ENCODE data around the gene STIM2.

STIM2 gene

GRCh38 chr4:26837993-26838842, 22.4 kb upstream of the STIM2 start:
- no peak for DNase-seq

GRCh38 chr4:26839016-26839415, 21.6 kb upstream of the STIM2 start:
- no peak for DNase-seq

- DNase-seq: no peak
Observed at GRCh38 chr4:26839534-26839951, 21.1 kb upstream of the STIM2 start.

- no peak for DNase-seq
Observed at GRCh38 chr4:26840786-26841185, 19.9 kb upstream of the STIM2 start.

GRCh38 chr4:26842911-26843310, 17.7 kb upstream of the STIM2 start:
- DNase-seq: no peak

- DNase-seq: no peak
Observed at GRCh38 chr4:26850528-26850927, 10.1 kb upstream of the STIM2 start.

- no peak for DNase-seq
Observed at GRCh38 chr4:26851129-26851528, 9.5 kb upstream of the STIM2 start.

GRCh38 chr4:26854701-26855100, 5.9 kb upstream of the STIM2 start:
- DNase-seq: no peak

- DNase-seq: no peak
Observed at GRCh38 chr4:26856906-26857277, 3.7 kb upstream of the STIM2 start.

- peak; percentile 92 for DNase-seq
Observed at GRCh38 chr4:26857278-26858034, 3.2 kb upstream of the STIM2 start.

GRCh38 chr4:26858035-26858918, 2.4 kb upstream of the STIM2 start:
- DNase-seq: no peak

- no peak for DNase-seq
Observed at GRCh38 chr4:26858947-26859401, 1.7 kb upstream of the STIM2 start.

- DNase-seq: no peak
Observed at GRCh38 chr4:26859762-26860156, 882 bp upstream of the STIM2 start.

- DNase-seq: peak; percentile 71
Observed at GRCh38 chr4:26860922-26861433, 337 bp downstream of the STIM2 start.

- peak; percentile 81 for DNase-seq
Observed at GRCh38 chr4:26861434-26862186, 969 bp downstream of the STIM2 start.

- no peak for DNase-seq
Observed at GRCh38 chr4:26862381-26862915, 1.8 kb downstream of the STIM2 start.

GRCh38 chr4:26863512-26863911, 2.9 kb downstream of the STIM2 start:
- DNase-seq: no peak

GRCh38 chr4:26864899-26865298, 4.3 kb downstream of the STIM2 start:
- DNase-seq: no peak

- no peak for DNase-seq
Observed at GRCh38 chr4:26866203-26866602, 5.6 kb downstream of the STIM2 start.

GRCh38 chr4:26866781-26867180, 6.1 kb downstream of the STIM2 start:
- DNase-seq: no peak

- DNase-seq: no peak
Observed at GRCh38 chr4:26867914-26868684, 7.5 kb downstream of the STIM2 start.

All from activated CD4-positive, alpha-beta T cell treated with anti-CD3 and anti-CD28 coated beads for 48 hours (primary cell).